Smooth muscle cell (in vitro differentiated cells): ENCODE measurements around the gene SALL4. TPM values are rescaled to one million over a fixed set of nuclear protein-coding genes. Genes with fewer than 3 reads are reported as not detected.
"Not testable (repeated sequence)": the region's sequence is repeated elsewhere in the genome, so short reads cannot be mapped to it uniquely, and the experiment has no call there.

Source experiments
- DNase-seq: peaks from one replicate; lab custom pipeline; 2025; ENCODE audit not compliant: unreplicated experiment; lab: John Stamatoyannopoulos, UW
- H2AFZ ChIP-seq: fragments of 200-600 bp; sonication (generic); 2 replicates; pipeline ENCODE4 v1.6.0; 2016; ENCODE audit warnings: antibody characterized with exemption, low read depth, mild to moderate bottlenecking
- H3F3A ChIP-seq: fragments of 200-600 bp; sonication (generic); 2 replicates; pipeline ENCODE4 v1.6.0; 2017; ENCODE audit warnings: antibody characterized with exemption, low read depth
- H3K27ac ChIP-seq: fragments of 200-600 bp; sonication (generic); 2 replicates; pipeline ENCODE4 v1.5.1; 2016; ENCODE audit warnings: low read depth, mild to moderate bottlenecking
- H3K27me3 ChIP-seq: fragments of 200-600 bp; sonication (generic); 2 replicates; pipeline ENCODE4 v1.6.1; 2016; ENCODE audit warnings: low read depth, mild to moderate bottlenecking
- H3K36me3 ChIP-seq: fragments of 200-600 bp; sonication (generic); 2 replicates; pipeline ENCODE4 v1.5.1; 2016; ENCODE audit warnings: low read depth
- H3K4me1 ChIP-seq: fragments of 200-600 bp; sonication (generic); 2 replicates; pipeline ENCODE4 v1.5.1; 2016; ENCODE audit warnings: low read depth
- H3K4me2 ChIP-seq: fragments of 200-600 bp; sonication (generic); 2 replicates; pipeline ENCODE4 v1.6.0; 2016; ENCODE audit warnings: mild to moderate bottlenecking
- H3K4me3 ChIP-seq: fragments of 200-600 bp; sonication (generic); 2 replicates; pipeline ENCODE4 v1.5.1; 2016; ENCODE audit warnings: mild to moderate bottlenecking
- H3K79me2 ChIP-seq: fragments of 200-600 bp; sonication (generic); 2 replicates; pipeline ENCODE4 v1.6.0; 2016; ENCODE audit warnings: low read depth, mild to moderate bottlenecking
- H3K9ac ChIP-seq: fragments of 200-600 bp; sonication (generic); 2 replicates; pipeline ENCODE4 v1.6.0; 2016; ENCODE audit warnings: low read depth
- H3K9me3 ChIP-seq: fragments of 200-600 bp; sonication (generic); replicated peaks from 2 replicates; pipeline ENCODE4 v1.5.1; 2016; ENCODE audit warnings: low read depth
- H4K20me1 ChIP-seq: fragments of 200-600 bp; sonication (generic); 2 replicates; pipeline ENCODE4 v1.6.0; 2016; ENCODE audit warnings: low read depth
- WGBS: methylation state at CpG from one replicate; pipeline ENCODE4 v1.1.7; 2016; ENCODE audit warnings: low lambda C conversion rate; 5-methylcytosine and 5-hydroxymethylcytosine counted together
- polyA plus RNA-seq: library from polyadenylated mRNA; unstranded; fragments of >200 nt; fragmentation: Nextera tagmentation; extraction: Ambion mirVana; gene quantifications from 2 replicates; pipeline ENCODE4 v1.2.1, GENCODE V29; 2016
- total RNA-seq: library from RNA; depleted of rRNA; stranded (reverse); fragments of >200 nt; gene quantifications from 2 replicates; pipeline ENCODE4 v1.2.3, GENCODE V29; 2014
- TF ChIP-seq, protein P1 (sequence below): fragments of 200-600 bp; sonication (generic); IDR thresholded peaks from 2 replicates; pipeline ENCODE4 v1.5.1; 2017; ENCODE audit warnings: borderline replicate concordance, mild to moderate bottlenecking, antibody characterized with exemption; ENCODE audit not compliant: insufficient read depth, poor library complexity, severe bottlenecking

SALL4 gene
- total and polyA plus RNA-seq, 2 experiments from 2014 or later = 14.2 to 17.6 TPM

- 2% methylated on average over 52 of the region's 131 CpGs for WGBS
- Histone ChIP-seq H3K27me3 (no peaks in the 10 kb centered on the region), H3K9me3 (no peaks in the 10 kb centered on the region), H3K36me3 (no peaks in the 10 kb centered on the region), H3K27ac (no peak within 1 kb of the TSS), H3K9ac (peak within 1 kb of the TSS; percentile 47), H4K20me1 (no peaks in the 10 kb centered on the region), H3K79me2 (peaks cover 12% of the 10 kb centered on the region), H2AFZ (peak within 1 kb of the TSS; percentile 89), H3K4me1 (no peaks in the 10 kb centered on the region), H3K4me2 (peak within 1 kb of the TSS; percentile 94), H3F3A (peaks cover 14% of the 10 kb centered on the region), H3K4me3 (peak within 1 kb of the TSS; percentile 73)
- DNase-seq = no peak
- TF ChIP-seq, protein P1, sequence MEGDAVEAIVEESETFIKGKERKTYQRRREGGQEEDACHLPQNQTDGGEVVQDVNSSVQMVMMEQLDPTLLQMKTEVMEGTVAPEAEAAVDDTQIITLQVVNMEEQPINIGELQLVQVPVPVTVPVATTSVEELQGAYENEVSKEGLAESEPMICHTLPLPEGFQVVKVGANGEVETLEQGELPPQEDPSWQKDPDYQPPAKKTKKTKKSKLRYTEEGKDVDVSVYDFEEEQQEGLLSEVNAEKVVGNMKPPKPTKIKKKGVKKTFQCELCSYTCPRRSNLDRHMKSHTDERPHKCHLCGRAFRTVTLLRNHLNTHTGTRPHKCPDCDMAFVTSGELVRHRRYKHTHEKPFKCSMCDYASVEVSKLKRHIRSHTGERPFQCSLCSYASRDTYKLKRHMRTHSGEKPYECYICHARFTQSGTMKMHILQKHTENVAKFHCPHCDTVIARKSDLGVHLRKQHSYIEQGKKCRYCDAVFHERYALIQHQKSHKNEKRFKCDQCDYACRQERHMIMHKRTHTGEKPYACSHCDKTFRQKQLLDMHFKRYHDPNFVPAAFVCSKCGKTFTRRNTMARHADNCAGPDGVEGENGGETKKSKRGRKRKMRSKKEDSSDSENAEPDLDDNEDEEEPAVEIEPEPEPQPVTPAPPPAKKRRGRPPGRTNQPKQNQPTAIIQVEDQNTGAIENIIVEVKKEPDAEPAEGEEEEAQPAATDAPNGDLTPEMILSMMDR = peak; percentile 5
Measured at GRCh38 chr20:51767867-51768758, 34.2 kb downstream of the SALL4 start, which contains the start of gene ATP9A. ATP9A (minus strand) TSS chr20:51768390; CDS start chr20:51768369, 21 bp downstream.

DNA sequence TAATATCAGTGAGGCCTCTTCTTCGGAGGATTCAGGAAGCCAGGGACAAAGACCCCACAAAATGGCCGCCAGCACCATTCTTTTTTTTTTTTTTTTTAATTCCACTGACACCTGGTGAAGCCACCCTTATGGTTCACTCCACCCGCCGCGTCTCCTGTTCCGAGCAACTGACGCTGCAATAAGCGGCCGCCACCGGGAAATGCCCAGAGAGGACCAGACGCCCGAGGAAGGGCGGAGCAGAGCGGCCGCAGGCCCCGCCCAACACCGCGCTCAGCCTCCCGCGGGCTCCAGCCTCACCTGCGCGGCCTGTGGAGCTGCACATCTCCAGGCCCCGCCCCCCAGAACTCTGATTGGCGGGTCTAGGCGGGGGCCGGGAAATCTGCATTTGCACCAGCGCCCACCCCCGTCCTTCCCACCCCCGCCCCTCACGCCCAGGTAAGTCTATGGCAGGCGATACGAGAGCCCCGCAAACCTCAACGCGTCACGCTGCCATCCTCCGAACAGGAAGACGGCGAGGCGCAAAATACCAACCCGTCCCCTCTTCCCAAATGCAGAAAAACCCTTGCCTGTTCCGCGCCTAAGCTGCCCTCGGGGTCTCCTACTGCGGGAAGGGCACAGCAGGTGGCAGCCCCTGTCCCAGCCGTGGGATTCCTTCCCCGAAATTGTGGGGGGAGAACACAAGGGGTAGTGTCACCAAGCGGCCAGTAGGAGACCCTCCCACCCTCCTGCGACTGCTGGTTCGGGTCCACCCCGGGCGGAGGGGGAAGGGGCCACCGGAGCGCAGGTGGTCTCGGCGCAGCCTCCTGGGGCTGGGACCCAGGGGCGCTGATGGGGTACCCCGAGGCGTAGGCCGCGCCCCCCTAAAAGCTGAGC lies 35.1 kb downstream of the SALL4 start:
- Histone ChIP-seq H3K9me3 (no peaks in the 10 kb centered on the region), H3K4me2 (peak overlapping the region; percentile 94), H3K27ac (peak overlapping the region; percentile 35), H4K20me1 (no peaks in the 10 kb centered on the region), H3K4me3 (peak overlapping the region; percentile 73), H3K36me3 (no peaks in the 10 kb centered on the region), H3F3A (peaks cover 14% of the 10 kb centered on the region), H2AFZ (peak overlapping the region; percentile 89), H3K9ac (peak overlapping the region; percentile 47), H3K4me1 (no peaks in the 10 kb centered on the region), H3K79me2 (peaks cover 13% of the 10 kb centered on the region), H3K27me3 (no peaks in the 10 kb centered on the region)
- WGBS = 2% methylated on average over 43 of the region's 61 CpGs
- no peak for DNase-seq
- TF ChIP-seq, protein P1 = peak; percentile 28

- H4K20me1 ChIP-seq, H3K36me3 ChIP-seq, DNase-seq, H3K9me3 ChIP-seq, H3K4me1 ChIP-seq, H3K9ac ChIP-seq, H3K4me2 ChIP-seq, H3F3A ChIP-seq, H3K27ac ChIP-seq, H3K4me3 ChIP-seq, H2AFZ ChIP-seq, H3K27me3 ChIP-seq: not testable (repeated sequence)
- 96% methylated on average over 10 of the region's 10 CpGs for WGBS
- H3K79me2 ChIP-seq = peaks cover 21% of the 10 kb centered on the region
Measured at GRCh38 chr20:51765381-51765780, 36.9 kb downstream of the SALL4 start.
